GM19438 (cell line): ENCODE data around the gene WDR53.
A peak's percentile ranks its signal among the peaks of the same experiment; 100 is the strongest.
"Not testable (repeated sequence)": the region's sequence is repeated elsewhere in the genome, so short reads cannot be mapped to it uniquely, and the experiment has no call there.

Experiments
- ATAC-seq: cut with Tn5 transposase; IDR thresholded peaks from one replicate; pipeline ENCODE4 v1.9.1; 2021; ENCODE audit warnings: low read depth; ENCODE audit not compliant: unreplicated experiment

WDR53 gene

DNA sequence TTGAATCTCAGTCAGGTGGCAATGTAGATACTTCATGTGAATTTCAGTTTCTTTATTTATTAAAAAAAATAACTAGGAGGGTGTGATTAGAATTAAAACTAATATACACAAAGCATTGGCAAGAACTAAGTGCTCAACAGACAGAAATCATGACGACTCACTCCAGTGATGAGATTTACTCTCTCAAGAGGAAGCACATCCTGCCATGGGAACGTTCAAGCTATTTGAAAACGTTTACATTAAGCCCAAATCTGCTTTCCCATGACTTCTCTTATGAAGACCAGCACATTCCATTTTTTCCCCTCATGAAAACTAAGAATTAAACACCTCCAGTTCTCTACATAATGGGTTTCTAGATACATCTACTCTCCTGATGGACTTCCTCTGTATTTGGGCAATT lies 8.5 kb downstream of the WDR53 start:
- no peak for ATAC-seq

DNA sequence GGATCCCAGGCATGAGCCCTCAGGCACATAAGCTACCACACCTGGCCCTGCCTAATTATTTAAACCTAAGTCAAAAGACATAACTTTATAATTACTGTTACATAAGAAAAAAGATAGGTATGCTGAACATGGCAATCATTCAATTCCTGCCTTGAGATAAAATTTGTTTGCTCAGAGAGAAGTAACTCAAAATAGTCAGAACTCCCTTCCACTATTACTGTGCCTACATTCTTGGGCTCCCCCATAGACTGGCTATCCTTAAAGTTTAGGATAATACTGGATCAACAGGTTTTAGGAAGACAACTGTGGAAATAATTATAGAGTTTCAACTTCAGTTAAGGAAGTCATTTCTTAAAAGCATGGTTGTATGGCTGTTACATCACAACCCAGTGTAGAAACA lies 9.9 kb downstream of the WDR53 start:
- no peak for ATAC-seq

DNA sequence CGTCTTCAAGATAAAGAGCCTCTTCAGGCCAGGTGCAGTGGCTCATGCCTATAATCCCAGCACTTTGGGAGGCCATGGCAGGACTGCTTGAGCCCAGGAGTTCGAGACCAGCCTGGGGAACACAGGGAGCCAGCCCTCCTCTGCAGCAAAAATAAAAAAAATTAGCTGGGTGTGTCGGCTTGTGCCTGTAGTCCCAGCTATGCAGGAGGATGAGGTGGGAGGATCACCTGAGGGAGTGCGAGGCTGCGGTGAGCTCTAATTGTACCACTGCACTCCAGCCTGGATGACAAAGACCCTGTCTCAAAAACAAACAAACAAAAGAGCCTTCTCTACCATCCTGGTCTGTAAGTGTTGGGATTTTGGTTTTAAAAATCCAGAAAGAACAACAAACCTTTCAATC lies 11.1 kb downstream of the WDR53 start:
- ATAC-seq: no peak

DNA sequence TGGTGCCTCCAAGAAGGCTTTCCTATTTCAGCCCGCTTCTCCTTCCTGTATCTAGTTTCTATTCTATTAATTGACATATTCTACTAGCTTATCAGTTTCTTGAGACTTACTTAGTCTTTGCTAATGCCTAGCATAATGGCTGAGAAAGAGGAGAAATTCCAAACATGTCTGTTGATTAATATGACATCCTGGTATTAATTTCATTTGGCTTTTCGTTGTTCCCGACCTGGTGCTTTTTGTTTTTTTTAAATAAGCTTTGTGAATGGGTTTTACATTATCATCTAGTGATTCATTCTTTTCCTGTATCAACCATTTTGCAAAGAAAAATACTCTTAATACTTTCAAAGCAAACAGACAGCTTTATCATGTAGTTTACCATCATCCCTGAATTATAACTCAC lies 13.1 kb downstream of the WDR53 start:
- ATAC-seq: no peak

DNA sequence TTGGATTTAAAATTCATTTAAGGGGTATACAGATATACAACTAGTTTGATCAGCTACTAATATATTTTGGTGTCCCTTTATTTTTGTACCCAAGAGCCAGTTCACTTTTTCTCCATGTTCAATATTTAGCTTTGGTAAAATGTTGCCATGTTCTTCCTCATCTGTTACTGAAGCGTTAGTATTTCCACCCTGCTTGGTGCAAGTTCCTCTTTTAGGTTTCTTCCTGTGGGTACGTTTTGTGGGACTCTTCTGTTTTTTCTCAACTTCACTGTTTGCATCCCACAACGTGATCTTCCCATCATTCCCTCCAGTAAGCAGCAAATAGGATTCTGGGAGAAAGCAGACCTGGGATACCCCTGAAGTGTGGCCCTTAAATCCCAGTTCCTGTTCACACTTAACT lies 14.1 kb downstream of the WDR53 start:
- no peak for ATAC-seq

DNA sequence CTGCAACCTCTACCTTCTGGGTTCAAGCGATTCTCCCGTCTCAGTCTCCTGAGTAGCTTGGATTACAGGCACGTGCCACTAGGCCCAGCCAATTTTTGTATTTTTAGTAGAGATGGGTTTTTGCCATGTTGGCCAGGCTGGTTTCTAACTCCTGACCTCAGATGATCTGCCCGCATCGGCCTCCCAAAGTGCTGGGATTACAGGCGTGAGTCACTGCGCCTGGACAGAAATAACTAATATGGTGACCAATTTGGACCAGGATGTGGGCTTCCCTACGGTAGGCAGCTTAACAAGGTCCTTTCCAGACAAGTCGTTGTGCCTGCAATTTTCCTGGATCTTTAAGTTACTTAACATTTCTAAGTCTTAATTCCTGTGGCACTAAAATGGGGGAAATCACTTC lies 14.8 kb downstream of the WDR53 start:
- ATAC-seq: no peak

DNA sequence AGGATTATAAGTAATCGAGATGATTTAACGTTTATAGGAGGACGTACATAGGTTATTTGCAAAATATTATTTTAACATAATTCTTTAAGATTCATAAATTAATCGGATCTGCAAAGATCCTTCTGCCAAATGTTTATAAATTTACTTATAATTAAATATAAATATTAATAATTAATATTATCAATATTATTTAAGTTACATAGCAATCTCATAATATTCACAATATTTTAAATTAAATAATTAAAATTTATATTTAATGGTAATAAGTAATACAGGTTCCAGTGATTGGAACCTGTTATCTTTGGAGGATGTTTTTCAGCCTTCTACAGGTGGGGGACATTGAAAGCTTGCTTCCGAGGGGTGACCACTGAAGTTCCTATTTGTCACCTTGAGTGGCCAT lies 16.1 kb downstream of the WDR53 start:
- ATAC-seq: no peak

DNA sequence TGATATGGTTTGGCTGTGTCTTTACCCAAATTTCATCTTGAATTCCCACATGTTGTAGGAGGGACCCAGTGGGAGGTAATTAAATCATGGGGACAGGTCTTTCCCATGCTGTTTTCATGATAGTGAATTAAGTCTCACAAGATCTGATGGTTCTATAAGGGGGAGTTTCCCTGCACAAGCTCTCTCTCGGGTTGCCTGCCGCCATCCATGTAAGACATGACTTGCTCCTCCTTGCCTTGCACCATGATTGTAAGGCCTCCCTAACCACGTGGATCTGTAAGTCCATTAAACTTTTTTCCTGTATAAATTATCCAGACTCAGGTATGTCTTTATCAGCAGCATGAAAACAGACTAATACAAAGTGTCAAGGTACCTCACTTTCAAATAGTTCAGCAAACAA lies 18.2 kb downstream of the WDR53 start:
- not testable (repeated sequence) for ATAC-seq

DNA sequence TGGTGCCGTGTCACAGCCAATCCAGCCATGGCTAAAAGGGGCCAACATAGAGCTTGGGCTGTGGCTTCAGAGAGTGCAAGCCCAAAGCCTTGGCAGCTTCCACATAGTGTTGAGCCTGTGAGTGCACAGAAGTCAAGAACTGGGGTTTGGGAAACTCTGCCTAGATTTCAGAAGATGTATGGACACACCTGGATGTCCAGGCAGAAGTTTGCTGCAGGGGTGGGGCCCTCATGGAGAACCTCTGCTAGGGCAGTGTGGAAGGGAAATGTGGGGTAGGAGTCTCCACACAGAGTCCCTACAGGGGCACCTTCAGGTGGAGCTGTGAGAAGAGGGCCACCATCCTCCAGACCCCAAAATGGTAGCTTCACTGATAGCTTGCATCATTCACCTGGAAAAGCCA lies 19.0 kb downstream of the WDR53 start:
- ATAC-seq: not testable (repeated sequence)

DNA sequence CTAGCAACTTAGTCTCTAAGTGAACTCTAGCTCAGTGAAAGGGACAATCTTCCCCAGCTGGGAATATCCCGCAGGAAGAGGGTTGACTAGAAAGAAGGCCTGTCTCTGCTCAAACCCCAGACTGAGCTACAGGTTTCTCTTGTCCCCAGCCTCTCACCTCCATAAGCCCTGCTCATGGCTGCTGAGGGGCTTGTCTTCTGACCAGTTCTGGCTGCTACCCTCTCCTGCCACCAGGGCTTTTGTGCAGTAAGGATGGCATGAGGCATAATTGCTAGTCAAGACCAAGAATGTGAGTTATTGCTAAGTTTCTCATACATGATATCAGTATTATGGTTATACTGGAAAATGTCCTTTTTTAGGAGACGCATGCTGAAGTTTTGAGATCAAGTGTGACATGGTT lies 21.3 kb downstream of the WDR53 start:
- ATAC-seq: no peak

DNA sequence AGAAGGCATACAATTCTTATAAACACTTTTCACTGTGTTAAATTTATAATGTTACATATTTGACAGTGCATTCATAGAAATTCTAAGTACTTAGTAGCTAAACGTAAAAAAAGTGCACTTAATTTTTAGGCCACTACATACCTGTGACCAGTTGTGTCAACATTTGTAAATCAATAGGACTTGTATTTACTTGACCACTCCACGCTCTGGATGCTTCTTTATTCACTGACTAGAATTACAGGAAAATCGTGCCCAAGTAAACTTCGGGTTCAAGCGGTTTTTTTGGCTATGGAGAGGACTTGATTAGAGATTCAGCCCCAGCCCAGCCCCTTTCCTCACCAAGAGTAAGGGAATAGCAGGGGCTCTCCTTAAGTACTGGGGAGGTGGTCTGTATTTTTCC lies 21.8 kb downstream of the WDR53 start:
- no peak for ATAC-seq

DNA sequence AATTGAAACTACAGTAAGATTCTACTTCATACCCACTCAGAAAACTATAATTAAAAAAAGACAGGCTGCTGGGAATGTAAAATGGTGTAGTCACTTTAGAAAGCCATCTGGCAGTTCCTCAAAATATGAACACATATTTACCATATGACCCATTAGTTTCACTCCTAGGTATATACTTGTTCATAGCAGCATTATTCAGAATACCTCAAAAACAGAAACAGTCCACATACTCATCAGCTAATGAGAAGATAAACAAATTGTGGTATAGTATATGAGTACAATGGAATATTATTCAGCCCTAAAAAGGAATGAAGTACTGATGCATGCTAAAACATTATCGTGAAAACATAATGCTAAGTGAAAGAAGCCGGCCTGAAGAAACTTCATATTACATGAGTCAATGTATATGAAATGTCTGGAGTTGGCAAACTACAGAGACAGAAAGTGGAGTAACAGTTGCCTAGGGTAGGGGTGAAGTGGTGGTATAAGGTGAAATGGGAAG lies 23.8 kb downstream of the WDR53 start:
- ATAC-seq: no peak

DNA sequence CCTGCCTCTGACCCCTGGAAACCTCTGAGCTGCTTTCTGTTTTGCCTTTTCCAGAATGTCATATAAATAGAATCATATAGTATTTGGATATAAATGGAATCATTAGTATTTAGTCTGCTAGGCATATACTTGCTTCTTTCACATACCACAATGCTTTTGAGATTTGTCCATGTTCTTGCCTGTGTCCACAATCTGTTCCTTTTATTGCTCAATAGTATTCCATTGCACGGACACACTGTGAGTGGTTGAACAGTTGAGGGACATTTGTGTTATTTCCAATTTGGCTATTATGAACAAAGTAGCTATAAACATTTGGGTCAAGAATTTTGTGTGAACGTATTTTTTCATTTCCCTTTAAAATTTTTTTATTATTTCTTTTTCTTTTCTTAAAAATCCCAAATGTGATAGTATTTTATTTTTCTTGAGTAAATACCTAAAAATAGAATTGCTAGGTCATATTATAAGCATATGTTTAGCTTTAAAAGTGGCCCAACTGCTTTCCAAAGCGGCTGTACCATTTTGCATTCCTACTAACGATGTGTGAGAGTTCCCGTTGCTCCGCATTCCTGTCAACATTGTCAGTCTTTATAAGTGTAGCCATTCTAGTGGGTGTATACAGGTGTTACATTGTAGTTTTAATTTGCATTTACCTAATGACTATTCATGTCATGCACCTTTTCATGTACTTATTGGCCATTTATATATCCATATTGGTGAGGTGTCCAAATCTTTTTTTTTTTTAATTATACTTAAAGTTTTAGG lies 26.5 kb downstream of the WDR53 start:
- no peak for ATAC-seq

DNA sequence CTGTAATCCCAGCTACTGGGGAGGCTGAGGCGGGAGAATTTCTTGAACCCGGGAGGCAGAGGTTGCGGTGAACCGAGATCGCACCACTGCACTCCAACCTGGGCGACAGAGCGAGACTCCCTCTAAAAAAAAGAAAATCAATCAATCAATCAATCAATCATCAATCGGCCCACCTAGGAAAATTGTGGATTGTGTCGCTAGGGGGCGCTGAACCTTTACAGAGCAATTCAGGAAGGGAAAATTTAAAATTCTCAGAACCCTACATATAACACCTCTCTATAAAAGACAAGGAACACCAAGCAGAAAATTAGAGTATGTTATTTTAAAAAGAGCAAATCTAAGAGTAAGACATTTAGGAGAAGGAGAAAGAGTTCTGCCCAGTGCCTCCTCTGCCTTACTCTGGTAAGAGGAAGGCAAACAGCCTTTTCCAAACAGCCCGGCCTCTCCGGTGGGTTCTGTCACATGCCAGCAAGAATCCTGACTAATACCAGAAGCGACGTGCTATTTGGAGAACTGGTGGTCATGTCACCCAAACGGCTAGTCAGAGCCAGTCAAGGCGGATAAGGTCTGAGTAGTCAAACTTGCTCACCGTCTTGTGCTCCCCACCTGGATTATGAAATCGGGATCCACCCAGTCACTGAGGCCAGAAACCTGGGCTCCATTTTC lies 30.9 kb downstream of the WDR53 start:
- no peak for ATAC-seq

DNA sequence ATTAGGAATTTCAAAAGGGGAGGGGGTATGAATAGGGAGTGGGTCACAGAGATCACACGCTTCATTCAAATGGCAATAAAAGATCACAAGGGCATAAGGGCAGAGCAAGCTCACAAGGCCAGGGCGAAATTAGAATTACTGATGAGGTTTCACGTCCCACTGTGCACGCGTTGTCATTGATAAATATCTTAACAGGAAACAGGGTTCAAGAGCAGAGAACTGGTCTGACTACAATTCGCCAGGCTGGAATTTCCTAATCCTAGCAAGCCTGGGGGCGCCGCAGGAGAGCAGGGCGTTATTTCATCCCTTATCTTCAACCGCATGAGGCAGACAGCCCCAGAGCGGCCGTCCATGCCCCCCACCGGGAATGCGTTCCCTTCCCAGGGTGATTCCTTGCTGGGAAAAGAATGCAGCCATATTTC lies 35.1 kb downstream of the WDR53 start:
- ATAC-seq: no peak

DNA sequence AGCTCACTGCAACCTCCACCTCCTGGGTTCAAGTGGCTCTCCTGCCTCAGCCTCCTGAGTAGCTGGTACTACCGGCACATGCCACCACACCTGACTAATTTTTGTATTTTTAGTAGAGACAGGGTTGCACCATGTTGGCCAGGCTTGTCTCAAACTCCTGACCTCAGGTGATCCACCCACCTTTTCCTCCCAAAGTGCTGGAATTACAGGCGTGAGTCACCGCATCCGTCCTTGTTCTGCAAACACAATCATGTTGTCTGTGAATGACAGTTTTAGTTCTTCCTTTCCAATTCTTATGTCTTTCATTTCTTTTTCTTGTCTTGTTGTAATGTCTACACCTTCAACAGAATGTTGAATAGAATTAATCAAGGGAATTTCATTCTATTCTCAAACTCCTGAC lies 36.9 kb downstream of the WDR53 start:
- no peak for ATAC-seq

DNA sequence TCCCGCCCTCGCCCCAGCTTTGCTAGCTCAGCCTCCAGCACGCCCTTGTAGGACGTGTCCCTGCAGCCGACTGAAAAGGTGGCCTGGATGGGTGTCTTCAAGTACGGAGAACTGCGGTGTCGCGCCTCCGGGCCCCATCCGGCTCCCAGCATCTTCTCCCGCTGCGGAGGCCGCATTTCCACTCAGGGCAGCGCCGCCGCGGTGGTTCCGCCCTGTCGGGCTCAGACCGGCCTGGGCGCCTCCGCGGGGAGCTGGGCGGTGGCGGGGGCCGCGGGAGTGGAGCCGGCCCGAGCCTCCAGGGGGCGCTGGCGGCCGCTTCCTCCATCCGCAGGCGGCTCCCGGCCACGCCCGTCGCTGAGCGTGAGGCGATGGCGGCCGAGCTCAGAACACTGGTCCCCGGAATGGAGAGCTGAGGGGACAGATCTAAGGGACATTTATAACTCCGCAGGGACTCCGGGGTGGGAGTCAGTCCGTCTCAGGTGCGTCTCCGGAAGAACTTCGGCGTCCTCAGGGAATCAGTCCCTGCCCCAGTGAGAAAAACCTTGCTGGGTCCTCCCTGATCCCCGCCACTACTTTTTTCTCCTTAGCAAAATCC lies 39.6 kb downstream of the WDR53 start:
- ATAC-seq: peak; percentile 61

DNA sequence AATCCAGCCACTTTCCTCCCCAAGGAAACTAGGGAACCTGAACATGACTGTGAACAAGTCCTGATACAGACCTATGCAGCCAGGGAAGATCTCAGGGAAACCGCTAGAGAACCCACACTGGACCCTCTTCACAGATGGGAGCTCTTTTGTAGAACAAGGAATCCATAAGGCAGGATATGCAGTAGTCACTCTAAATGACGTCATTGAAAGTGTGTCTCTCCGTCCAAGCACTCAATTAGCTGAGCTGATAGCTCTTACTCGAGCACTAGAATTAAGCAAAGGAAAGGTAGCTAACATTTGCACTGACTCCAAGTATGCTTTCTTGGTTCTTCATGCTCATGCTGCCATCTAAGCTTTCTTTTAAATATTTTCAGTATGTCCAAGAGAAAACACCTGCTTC lies 43.2 kb downstream of the WDR53 start:
- no peak for ATAC-seq

DNA sequence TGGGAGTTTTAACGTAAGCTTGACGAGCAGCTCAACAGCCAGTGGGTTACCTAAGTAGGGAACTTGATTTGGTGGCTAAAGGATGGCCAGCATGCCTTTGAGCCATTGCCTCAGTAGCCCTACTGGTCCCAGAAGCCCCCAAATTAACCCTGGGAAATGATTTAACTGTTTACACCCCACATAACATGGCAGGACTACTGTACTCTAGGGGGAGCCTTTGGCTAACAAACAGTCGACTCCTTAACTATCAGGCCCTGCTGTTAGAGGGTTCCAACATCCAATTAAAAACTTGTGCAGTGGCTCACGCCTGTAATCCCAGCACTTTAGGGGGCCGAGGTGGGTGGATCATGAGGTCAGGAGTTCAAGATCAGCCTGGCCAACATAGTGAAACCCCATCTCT lies 43.8 kb downstream of the WDR53 start:
- ATAC-seq: no peak

DNA sequence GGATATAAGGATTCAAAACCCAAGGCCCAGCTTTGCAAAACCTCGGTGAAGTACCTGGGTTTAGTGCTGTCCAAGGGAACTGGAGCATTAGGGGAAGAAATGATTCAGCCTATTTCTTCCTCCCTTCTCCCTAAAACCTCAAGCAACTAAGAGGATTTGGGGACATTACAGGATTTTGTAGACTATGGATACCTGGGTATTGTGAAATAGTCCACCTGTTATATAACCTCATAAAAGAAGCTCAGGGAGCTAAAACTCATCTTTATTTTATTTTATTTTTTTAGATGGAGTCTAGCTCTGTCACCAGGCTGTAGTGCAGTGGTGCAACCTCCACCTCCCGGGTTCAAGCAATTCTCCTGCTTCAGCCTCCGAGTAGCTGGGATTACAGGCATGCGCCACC lies 44.5 kb downstream of the WDR53 start:
- no peak for ATAC-seq

DNA sequence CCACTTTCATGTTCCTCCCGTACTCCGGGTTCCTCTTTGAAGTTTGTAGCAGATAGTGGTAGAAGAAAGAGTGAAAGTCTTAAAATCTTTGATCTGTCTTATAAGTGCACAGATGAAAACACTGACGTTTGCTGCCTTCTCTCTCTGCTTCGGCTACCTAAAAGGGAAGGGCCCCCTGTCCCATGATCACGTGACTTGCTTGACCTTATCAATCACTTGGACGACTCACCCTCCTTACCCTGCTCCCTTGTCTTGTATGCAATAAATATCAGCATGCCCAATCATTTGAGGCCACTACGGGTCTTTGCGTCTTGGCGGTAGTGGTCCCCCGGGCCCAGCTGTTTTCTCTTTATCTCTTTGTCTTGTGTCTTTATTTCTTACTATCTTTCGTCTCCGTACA lies 47.1 kb downstream of the WDR53 start:
- ATAC-seq: not testable (repeated sequence)

DNA sequence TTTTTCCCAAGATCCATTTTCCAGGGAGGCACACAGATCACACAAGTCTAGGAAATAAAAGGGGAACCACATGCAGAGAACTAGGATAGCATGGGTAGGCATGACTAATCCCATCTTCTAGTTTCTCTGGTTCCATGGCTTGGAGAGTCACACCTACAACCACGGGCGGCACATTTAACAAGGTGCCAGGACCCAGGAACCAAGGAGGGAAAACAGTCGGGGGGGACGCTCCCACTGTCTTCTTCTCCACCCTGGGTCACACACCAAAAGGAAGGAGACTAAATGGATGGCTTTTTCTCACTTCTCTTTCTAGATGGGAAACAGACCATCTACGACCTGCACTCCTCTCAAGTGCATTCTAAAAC lies 48.7 kb downstream of the WDR53 start:
- ATAC-seq: no peak
